Measurements from ENCODE around the gene KRT17.
"Not testable (repeated sequence)": the region's sequence is repeated elsewhere in the genome, so short reads cannot be mapped to it uniquely, and the experiment has no call there.

The KRT17 gene

GRCh38 chr17:41638941-41639340 is 14.6 kb upstream of the KRT17 start:
- in situ Hi-C loops (cut with HindIII; ENCODE audit: low pct_ligation_motif_present, low pct_unique_long_range_greater_than_20kb, low sequenced_read_pairs) = no loop called here
- DNase-seq = no peak

GRCh38 chr17:41638194-41638593 is 13.8 kb upstream of the KRT17 start:
- no peak for DNase-seq
- in situ Hi-C loops (cut with HindIII; ENCODE audit: low pct_ligation_motif_present, low pct_unique_long_range_greater_than_20kb, low sequenced_read_pairs) = no loop called here

- in situ Hi-C loops (cut with HindIII; ENCODE audit: low pct_ligation_motif_present, low pct_unique_long_range_greater_than_20kb, low sequenced_read_pairs) = no loop called here
- DNase-seq = no peak
Measured at GRCh38 chr17:41636652-41637051, 12.3 kb upstream of the KRT17 start.

GRCh38 chr17:41635121-41636097 is 11.0 kb upstream of the KRT17 start:
- in situ Hi-C loops (cut with HindIII; ENCODE audit: low pct_ligation_motif_present, low pct_unique_long_range_greater_than_20kb, low sequenced_read_pairs) = no loop called here
- no peak for DNase-seq

GRCh38 chr17:41634639-41635038 is 10.3 kb upstream of the KRT17 start:
- in situ Hi-C loops (cut with HindIII; ENCODE audit: low pct_ligation_motif_present, low pct_unique_long_range_greater_than_20kb, low sequenced_read_pairs) = no loop called here
- no peak for DNase-seq

GRCh38 chr17:41633556-41634199 is 9.3 kb upstream of the KRT17 start:
- no peak for DNase-seq
- in situ Hi-C loops (cut with HindIII; ENCODE audit: low pct_ligation_motif_present, low pct_unique_long_range_greater_than_20kb, low sequenced_read_pairs) = no loop called here

GRCh38 chr17:41632482-41633105 is 8.2 kb upstream of the KRT17 start:
- DNase-seq = no peak
- in situ Hi-C loops (cut with HindIII; ENCODE audit: low pct_ligation_motif_present, low pct_unique_long_range_greater_than_20kb, low sequenced_read_pairs) = no loop called here

- no peak for DNase-seq
- in situ Hi-C loops (cut with HindIII; ENCODE audit: low pct_ligation_motif_present, low pct_unique_long_range_greater_than_20kb, low sequenced_read_pairs) = no loop called here
Measured at GRCh38 chr17:41631898-41632285, 7.5 kb upstream of the KRT17 start.

- no peak for DNase-seq
Measured at GRCh38 chr17:41631025-41631897, 6.9 kb upstream of the KRT17 start.

GRCh38 chr17:41629826-41630670 is 5.7 kb upstream of the KRT17 start:
- in situ Hi-C loops (cut with HindIII; ENCODE audit: low pct_ligation_motif_present, low pct_unique_long_range_greater_than_20kb, low sequenced_read_pairs) = no loop called here
- no peak for DNase-seq

More at GRCh38 chr17:41631025-41631897, 6.9 kb upstream of the KRT17 start:
- in situ Hi-C loops (cut with HindIII; ENCODE audit: low pct_ligation_motif_present, low pct_unique_long_range_greater_than_20kb, low sequenced_read_pairs) = no loop called here

- in situ Hi-C loops (cut with HindIII; ENCODE audit: low pct_ligation_motif_present, low pct_unique_long_range_greater_than_20kb, low sequenced_read_pairs) = no loop called here
- no peak for DNase-seq
Measured at GRCh38 chr17:41629316-41629715, 4.9 kb upstream of the KRT17 start.

GRCh38 chr17:41628621-41629255 is 4.4 kb upstream of the KRT17 start:
- DNase-seq; in situ Hi-C loops (cut with HindIII; ENCODE audit: low pct_ligation_motif_present, low pct_unique_long_range_greater_than_20kb, low sequenced_read_pairs): not testable (repeated sequence)

- in situ Hi-C loops (cut with HindIII; ENCODE audit: low pct_ligation_motif_present, low pct_unique_long_range_greater_than_20kb, low sequenced_read_pairs); DNase-seq: not testable (repeated sequence)
Measured at GRCh38 chr17:41628073-41628370, 3.6 kb upstream of the KRT17 start.

- in situ Hi-C loops (cut with HindIII; ENCODE audit: low pct_ligation_motif_present, low pct_unique_long_range_greater_than_20kb, low sequenced_read_pairs) = no loop called here
- DNase-seq = no peak
Measured at GRCh38 chr17:41627316-41628072, 3.1 kb upstream of the KRT17 start.

GRCh38 chr17:41626914-41627295 is 2.5 kb upstream of the KRT17 start:
- in situ Hi-C loops (cut with HindIII; ENCODE audit: low pct_ligation_motif_present, low pct_unique_long_range_greater_than_20kb, low sequenced_read_pairs); DNase-seq: not testable (repeated sequence)

GRCh38 chr17:41626028-41626913 is 1.9 kb upstream of the KRT17 start:
- in situ Hi-C loops (cut with HindIII; ENCODE audit: low pct_ligation_motif_present, low pct_unique_long_range_greater_than_20kb, low sequenced_read_pairs); DNase-seq: not testable (repeated sequence)

Data from ACHN (cell line).